Activated CD4-positive, CD25-positive, alpha-beta regulatory T cell treated with anti-CD3 and anti-CD28 coated beads, Interleukin-2, amount 50 U/mL, for 72 hours (primary cell): ENCODE measurements around the gene NTSR2.

Experiments used
- DNase-seq: peaks from one replicate; pipeline ENCODE4 v3.0.0; 2021

NTSR2 gene, protein sequence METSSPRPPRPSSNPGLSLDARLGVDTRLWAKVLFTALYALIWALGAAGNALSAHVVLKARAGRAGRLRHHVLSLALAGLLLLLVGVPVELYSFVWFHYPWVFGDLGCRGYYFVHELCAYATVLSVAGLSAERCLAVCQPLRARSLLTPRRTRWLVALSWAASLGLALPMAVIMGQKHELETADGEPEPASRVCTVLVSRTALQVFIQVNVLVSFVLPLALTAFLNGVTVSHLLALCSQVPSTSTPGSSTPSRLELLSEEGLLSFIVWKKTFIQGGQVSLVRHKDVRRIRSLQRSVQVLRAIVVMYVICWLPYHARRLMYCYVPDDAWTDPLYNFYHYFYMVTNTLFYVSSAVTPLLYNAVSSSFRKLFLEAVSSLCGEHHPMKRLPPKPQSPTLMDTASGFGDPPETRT

DNA sequence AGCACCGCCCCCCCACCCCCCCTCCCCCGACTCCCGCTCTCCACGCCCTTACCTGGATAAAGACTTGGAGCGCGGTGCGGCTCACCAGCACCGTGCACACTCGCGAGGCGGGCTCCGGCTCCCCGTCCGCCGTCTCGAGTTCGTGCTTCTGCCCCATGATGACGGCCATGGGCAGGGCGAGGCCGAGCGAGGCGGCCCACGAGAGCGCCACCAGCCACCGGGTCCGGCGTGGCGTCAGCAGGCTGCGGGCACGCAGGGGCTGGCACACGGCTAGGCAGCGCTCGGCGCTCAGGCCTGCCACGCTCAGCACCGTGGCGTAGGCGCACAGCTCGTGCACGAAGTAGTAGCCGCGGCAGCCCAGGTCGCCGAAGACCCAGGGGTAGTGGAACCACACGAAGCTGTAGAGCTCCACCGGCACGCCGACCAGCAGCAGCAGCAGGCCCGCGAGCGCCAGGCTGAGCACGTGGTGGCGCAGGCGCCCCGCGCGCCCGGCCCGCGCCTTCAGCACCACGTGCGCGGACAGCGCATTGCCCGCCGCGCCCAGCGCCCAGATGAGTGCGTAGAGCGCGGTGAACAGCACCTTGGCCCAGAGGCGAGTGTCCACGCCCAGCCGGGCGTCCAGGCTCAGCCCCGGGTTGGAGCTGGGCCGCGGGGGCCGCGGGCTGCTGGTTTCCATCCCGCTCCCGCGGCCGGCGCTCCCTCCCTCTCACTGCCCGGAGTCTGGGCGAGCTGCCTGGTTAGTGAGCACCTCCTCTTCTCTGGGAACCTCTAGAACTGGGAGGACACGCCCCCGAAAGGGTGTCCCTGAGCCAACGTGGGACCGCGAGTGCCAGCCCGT is at the start of gene NTSR2:
Gene NTSR2, minus strand, starts transcription at position 742 of the 838 bp plus-strand sequence. Its CDS starts 66 bp downstream, at position 676.
- DNase-seq = no peak

DNA sequence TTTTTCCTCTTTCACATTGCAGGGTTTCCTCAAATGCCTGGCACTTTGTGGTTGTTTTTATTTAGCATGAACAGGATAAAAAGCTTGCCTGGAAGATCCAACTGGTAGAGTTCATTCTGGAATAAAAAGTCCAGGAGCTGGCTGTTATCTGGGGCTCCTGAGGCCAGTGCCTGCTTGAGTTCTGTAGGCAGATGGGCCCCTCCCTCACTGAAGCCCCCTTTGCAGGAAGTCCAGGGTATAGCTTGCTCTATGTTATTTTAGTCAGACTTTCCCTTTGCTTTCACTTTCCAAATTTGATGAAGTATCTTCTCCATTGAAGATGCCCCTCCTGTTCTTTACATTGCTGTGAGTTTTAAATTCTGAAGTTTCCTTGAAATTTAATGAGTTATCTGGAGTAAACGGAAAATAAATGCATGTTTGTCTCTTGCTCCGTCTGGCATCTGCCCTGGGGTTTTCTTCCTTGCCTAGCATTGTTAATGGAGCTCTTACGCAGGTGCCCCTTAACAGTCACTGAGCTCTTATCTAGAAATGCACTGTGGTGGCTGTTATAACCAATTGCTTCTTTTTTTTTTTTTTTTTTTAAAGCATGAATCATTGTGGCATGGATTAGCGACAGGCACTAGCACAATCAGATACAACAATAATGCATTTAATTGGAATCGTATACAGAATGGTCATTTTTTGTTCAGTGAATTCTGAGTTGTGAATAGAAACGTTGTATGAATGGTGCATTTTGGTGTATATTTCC is 49.4 kb upstream of the NTSR2 start:
- DNase-seq = no peak

DNA sequence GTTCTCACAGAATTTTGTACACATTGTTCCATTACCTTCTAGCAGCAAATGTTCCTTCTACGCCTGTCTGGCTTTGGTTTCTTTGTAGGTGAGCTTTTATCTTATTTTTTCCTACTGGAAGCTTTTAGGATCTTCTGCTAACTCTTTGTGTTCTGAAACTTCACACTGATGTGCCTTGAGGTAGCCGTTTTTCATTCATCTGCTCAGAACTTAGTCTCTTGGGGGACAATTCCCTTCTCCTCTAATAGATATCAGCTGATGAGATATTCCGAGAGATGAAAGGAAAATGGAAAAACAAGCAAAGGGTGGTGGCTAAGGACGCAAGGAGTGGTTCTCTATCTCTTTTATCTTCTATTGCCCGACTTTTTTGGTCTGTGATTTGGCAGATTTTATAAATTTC is 48.6 kb upstream of the NTSR2 start:
- DNase-seq = no peak

- DNase-seq = no peak
Measured at GRCh38 chr2:11717623-11718022, 47.6 kb upstream of the NTSR2 start.

DNA sequence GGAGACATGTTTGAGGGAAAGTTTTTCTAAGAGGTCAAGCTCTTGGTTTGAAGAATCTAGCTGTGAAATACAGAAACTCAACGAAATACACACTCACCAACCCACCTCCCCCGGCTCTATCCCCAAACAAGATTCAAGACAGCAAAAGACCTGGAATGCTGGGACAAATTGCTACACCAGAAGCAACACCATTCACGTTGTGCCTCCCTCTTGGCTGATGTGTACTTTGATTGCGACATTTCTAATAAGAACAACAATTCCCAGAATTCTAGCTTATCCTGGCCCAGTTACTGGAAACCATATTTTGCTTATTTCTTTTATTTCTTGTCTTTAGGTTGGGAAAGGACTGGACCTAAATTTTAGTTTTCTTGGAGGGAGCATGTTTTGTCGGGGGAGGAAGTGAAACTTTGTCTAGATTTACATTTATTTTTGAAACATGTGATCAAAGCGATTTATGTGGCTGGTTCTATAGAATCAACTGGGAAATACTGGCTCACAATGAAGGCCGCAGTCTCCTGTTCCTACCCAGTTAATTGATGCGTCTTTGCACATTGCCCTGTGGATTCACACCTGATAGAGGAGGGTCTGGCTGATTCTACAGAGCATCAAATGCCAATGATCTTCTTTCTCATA is 46.8 kb upstream of the NTSR2 start:
- DNase-seq = no peak

GRCh38 chr2:11715987-11716652 is 46.1 kb upstream of the NTSR2 start:
- DNase-seq = no peak

DNA sequence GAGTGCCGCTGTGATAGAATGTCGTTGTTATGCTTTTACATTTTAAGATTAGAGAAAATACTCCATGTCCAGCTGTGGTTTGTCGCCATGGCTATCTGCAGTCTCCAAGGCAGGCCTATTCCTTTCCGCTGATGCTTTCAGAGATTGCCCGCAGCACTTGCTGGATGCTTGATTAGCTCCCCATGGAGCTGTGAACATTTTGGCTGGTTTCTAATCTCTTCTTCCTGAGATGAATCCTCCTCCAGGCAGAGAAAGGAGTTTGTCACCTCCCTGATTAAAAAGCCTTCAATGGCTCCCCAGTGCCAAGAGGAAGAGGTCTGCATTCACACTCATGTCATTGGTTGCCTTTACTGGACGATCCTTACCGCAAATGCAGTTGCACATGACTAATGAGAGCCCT is 43.8 kb upstream of the NTSR2 start:
- no peak for DNase-seq

DNA sequence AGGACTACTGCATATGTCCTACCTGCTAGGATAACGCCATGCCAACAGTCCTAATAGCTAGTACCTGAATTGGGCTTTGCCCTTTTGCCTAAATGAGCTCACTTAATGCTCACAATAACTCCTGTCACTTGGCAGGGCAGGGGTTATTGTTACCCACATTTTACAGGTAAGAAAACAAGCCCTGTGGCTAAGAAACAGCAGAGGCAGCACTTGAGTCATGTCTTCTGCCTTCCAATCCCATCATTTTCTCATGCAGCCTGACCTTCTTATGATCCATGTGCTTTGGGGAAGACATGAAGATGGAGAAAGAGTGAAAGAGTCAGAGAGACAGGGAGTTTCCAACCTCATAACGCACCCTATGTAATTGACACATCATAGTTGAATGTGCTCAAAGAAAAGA is 42.9 kb upstream of the NTSR2 start:
- DNase-seq = no peak

DNA sequence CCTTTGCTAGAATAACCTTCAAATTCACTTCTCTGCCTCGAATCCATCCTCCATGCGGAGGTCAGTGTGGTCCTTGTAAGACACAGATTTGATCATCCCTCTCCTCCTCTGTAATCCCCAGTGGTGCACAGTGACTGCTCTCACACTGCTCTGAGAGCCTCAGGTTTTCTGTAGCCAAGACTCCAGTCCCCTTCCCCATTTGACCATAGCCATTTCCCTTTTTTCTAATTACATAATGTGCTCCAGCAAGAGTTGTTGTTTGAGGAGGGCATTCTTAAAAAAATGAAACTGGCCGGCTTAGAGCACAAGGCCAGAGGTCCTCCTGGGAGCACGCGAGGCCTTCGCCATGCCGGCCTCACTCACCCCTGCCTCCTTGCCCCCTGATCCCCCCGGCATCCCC is 41.8 kb upstream of the NTSR2 start:
- DNase-seq = no peak

- no peak for DNase-seq
Measured at GRCh38 chr2:11711354-11711716, 41.3 kb upstream of the NTSR2 start.

GRCh38 chr2:11710632-11711353 is 40.8 kb upstream of the NTSR2 start:
- no peak for DNase-seq

- no peak for DNase-seq
Measured at GRCh38 chr2:11710210-11710609, 40.2 kb upstream of the NTSR2 start.

GRCh38 chr2:11709293-11709692 is 39.3 kb upstream of the NTSR2 start:
- DNase-seq = no peak

- DNase-seq = no peak
Measured at GRCh38 chr2:11708106-11708505, 38.1 kb upstream of the NTSR2 start.

GRCh38 chr2:11705711-11706110 is 35.7 kb upstream of the NTSR2 start:
- DNase-seq = no peak

DNA sequence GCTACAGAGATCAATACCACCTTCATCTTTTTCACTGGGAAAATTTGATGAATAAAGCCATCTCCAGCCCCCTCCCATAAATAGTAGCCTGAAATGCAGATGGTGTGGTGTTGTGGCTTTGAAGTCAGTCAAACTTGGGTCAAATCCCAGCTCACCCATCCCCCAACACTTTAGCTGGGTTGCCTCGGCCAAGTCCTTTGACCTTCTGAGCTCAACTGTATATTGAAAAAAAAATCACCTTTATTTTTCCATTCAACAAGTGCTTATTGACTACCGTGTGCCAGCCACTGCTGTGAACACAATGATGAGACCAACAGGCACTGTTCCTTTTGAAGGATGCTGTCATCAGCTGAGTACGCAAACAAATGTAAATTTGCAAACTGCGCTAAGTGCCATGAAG is 35.1 kb upstream of the NTSR2 start:
- no peak for DNase-seq

DNA sequence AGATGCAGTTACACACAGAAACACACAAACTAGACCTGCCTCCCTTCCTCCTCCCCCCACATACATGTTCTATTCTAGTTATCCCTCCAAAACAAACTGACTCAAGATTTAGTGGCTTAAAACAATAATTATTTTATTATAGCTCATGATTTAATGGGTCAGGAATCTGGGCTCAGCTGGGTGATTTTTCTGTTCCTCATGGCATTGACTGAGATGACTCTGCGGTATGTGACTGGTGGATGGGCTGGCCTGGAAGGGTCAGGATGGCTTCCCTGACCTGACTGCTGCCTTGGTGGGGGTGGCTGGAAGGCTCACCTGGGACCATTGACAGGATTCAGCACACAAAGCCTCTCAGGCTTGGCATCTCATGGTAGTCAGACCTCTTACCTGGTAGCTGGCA is 33.7 kb upstream of the NTSR2 start:
- DNase-seq = no peak

- DNase-seq = no peak
Measured at GRCh38 chr2:11702946-11703345, 33.0 kb upstream of the NTSR2 start.

GRCh38 chr2:11701751-11702301 is 31.8 kb upstream of the NTSR2 start:
- DNase-seq = no peak

DNA sequence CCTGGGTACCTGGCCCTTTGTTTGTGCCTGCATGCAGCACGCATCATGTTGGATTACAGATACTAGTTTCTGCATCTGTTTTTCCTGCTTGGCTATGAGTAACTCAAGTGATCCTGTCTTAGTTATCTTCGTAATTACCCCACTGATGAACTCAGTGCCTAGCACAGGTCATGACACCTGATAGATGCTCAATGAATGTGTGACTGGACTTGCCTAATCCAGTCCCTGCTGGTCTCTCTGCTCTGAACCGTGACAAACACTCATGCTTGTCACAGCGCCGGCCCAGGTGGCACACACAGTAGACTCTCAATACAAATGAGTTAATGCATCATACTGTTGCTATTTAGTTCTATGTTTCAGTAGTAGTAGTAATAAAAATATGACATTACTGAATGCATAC is 31.2 kb upstream of the NTSR2 start:
- no peak for DNase-seq
